SK-N-SH (cell line): Measurements from ENCODE around the gene PTPRD.

Experiments
- CHD2 ChIP-seq: fragments of 150-350 bp; IDR thresholded peaks from 2 replicates; pipeline ENCODE4 v1.6.1; 2018; ENCODE audit warnings: low read length; ENCODE audit not compliant: partially characterized antibody
- EZH2phosphoT487 ChIP-seq: fragments of 200-600 bp; sonication (generic); IDR thresholded peaks from 2 replicates; pipeline ENCODE4 v1.6.1; 2017; ENCODE audit warnings: low read depth, mixed run types, mild to moderate bottlenecking, antibody characterized with exemption, moderate library complexity, borderline replicate concordance
- GABPA ChIP-seq: IDR thresholded peaks from 2 replicates; pipeline ENCODE4 v1.4.0; 2012; ENCODE audit warnings: low read depth, mild to moderate bottlenecking
- GATA2 ChIP-seq: sonication (generic); formaldehyde crosslinking; IDR thresholded peaks from 2 replicates; pipeline ENCODE4 v1.5.0; 2020; ENCODE audit warnings: mild to moderate bottlenecking, missing genetic modification reagents
- POLR2AphosphoS5 ChIP-seq: IDR thresholded peaks from 2 replicates; pipeline ENCODE4 v1.6.1; 2012; ENCODE audit warnings: low read depth, low read length
- RAD21 ChIP-seq: IDR thresholded peaks from 2 replicates; pipeline ENCODE4 v1.6.1; 2012; ENCODE audit warnings: mild to moderate bottlenecking, low read length
- TF ChIP-seq, protein P1 (sequence below): fragments of 200-600 bp; sonication (generic); IDR thresholded peaks from 2 replicates; pipeline ENCODE4 v1.6.1; 2017; ENCODE audit warnings: antibody characterized with exemption, mild to moderate bottlenecking, moderate library complexity

DNA sequence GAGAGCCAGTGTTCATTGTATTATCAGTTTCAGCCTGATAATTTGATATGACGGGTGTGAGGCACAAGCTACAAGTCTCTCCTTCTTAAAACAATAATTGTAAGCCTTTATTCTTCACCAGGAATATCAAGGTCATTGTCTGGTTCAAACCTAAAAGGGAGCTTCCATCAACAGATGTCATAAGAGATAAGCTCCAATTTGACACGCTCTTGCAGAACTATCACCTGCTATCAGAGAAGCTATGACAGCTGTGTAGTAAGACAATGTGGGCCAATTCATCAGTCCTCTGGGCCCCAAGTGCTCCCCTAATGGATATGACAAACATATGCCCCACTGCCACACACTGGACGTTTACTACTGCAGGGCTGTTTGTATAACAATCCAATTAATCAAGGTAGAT, 1803.1 kb downstream of the PTPRD start:
- TF ChIP-seq, protein P1, sequence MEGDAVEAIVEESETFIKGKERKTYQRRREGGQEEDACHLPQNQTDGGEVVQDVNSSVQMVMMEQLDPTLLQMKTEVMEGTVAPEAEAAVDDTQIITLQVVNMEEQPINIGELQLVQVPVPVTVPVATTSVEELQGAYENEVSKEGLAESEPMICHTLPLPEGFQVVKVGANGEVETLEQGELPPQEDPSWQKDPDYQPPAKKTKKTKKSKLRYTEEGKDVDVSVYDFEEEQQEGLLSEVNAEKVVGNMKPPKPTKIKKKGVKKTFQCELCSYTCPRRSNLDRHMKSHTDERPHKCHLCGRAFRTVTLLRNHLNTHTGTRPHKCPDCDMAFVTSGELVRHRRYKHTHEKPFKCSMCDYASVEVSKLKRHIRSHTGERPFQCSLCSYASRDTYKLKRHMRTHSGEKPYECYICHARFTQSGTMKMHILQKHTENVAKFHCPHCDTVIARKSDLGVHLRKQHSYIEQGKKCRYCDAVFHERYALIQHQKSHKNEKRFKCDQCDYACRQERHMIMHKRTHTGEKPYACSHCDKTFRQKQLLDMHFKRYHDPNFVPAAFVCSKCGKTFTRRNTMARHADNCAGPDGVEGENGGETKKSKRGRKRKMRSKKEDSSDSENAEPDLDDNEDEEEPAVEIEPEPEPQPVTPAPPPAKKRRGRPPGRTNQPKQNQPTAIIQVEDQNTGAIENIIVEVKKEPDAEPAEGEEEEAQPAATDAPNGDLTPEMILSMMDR: no peak
- TF ChIP-seq POLR2AphosphoS5: no peak
- no peak for TF ChIP-seq GABPA
- TF ChIP-seq GATA2 (CRISPR knock-in tag): no peak; the same call in 1 of the 2 replicates
- TF ChIP-seq RAD21: no peak
- no peak for TF ChIP-seq CHD2
- TF ChIP-seq EZH2phosphoT487: no peak
